GM23338 (cell line): ENCODE results near the gene FOXD2. TPM values are rescaled to one million over a fixed set of nuclear protein-coding genes. Genes with fewer than 3 reads are reported as not detected.

Experiments
- polyA plus RNA-seq: library from polyadenylated mRNA; unstranded; fragments of >200 nt; fragmentation: Nextera tagmentation; extraction: Ambion mirVana; gene quantifications from 2 replicates; pipeline ENCODE4 v1.2.1, GENCODE V29; 2016
- total RNA-seq: library from RNA; depleted of rRNA; stranded (reverse); fragments of >200 nt; shearing (Covaris generic); gene quantifications from 2 replicates; pipeline ENCODE4 v1.2.3, GENCODE V29; 2014; rRNA removed

The FOXD2 gene
- total and polyA plus RNA-seq, 2 experiments from 2014 or later, result 0.28 TPM; not detected in 1

Other genes starting within 250 kb of the FOXD2 start
- gene PDZK1IP1, start 248.0 kb upstream of the FOXD2 start, total RNA-seq, result not detected in 2 replicates
- not detected in 2 replicates for gene PDZK1IP1, start 248.0 kb upstream of the FOXD2 start, polyA plus RNA-seq
- not detected in 2 replicates for gene TAL1, start 205.8 kb upstream of the FOXD2 start, total RNA-seq
- gene TAL1, start 205.8 kb upstream of the FOXD2 start, polyA plus RNA-seq, result not detected in 2 replicates
- 31.1 and 38.2 TPM in 2 replicates for gene STIL, start 123.9 kb upstream of the FOXD2 start, total RNA-seq
- 15.1 and 15.6 TPM in 2 replicates for gene STIL, start 123.9 kb upstream of the FOXD2 start, polyA plus RNA-seq
- 25.2 and 28.6 TPM in 2 replicates for gene CMPK1, start 104.3 kb upstream of the FOXD2 start, total RNA-seq
- gene CMPK1, start 104.3 kb upstream of the FOXD2 start, polyA plus RNA-seq, result 19.0 and 22.8 TPM in 2 replicates
- gene FOXE3, start 21.8 kb upstream of the FOXD2 start, total RNA-seq, result not detected in 2 replicates
- gene FOXE3, start 21.8 kb upstream of the FOXD2 start, polyA plus RNA-seq, result 0.17 TPM in 1 of 2 replicates, not detected in the other